MCF 10A (cell line): ENCODE data around the gene NCBP1. TPM values are rescaled to one million over a fixed set of nuclear protein-coding genes. Genes with fewer than 3 reads are reported as not detected.

Source experiments
- BruUV-seq: library from RNA; stranded (reverse); fragments of 400-500 nt; replicated peaks from 2 replicates; lab custom pipeline; 2021; lab: Mats Ljungman, UMichigan
- CTCF ChIA-PET: fragments of 300-600 bp; sonication (Branson Sonifier 250); formaldehyde crosslinking; extraction: SDS; loops from one replicate; lab custom pipeline; 2021; ENCODE audit warnings: antibody characterized with exemption, inconsistent platforms; lab: Yijun Ruan, JAX
- POLR2A ChIA-PET: fragments of 300-600, 350-650 bp; sonication (Branson Sonifier 250); formaldehyde crosslinking; extraction: SDS; loops from one replicate; lab custom pipeline; 2020; ENCODE audit warnings: antibody characterized with exemption, inconsistent platforms; lab: Yijun Ruan, JAX
- DNase-seq: peaks from one replicate; pipeline ENCODE4 v3.0.0-alpha.2; 2018; ENCODE audit not compliant: unreplicated experiment
- H3K27ac Mint-ChIP-seq: one replicate; pipeline ENCODE4 v1.8.0; 2022; ENCODE audit warnings: mild to moderate bottlenecking, low read depth, mixed read lengths; ENCODE audit not compliant: unreplicated experiment
- H3K27me3 Mint-ChIP-seq: one replicate; pipeline ENCODE4 v1.8.0; 2022; ENCODE audit warnings: mixed read lengths; ENCODE audit not compliant: insufficient read depth, unreplicated experiment
- H3K36me3 Mint-ChIP-seq: one replicate; pipeline ENCODE4 v1.8.0; 2022; ENCODE audit warnings: mild to moderate bottlenecking, moderate library complexity, mixed read lengths; ENCODE audit not compliant: insufficient read depth, unreplicated experiment
- H3K4me1 Mint-ChIP-seq: one replicate; pipeline ENCODE4 v1.8.0; 2022; ENCODE audit warnings: mixed read lengths; ENCODE audit not compliant: insufficient read depth, unreplicated experiment
- H3K4me3 Mint-ChIP-seq: one replicate; pipeline ENCODE4 v1.8.0; 2022; ENCODE audit warnings: mild to moderate bottlenecking, moderate library complexity, mixed read lengths; ENCODE audit not compliant: unreplicated experiment
- H3K9me3 Mint-ChIP-seq: one replicate; pipeline ENCODE4 v1.8.0; 2022; ENCODE audit warnings: mixed read lengths; ENCODE audit not compliant: unreplicated experiment
- CTCF ChIP-seq: fragments of 200-600 bp; IDR thresholded peaks from one replicate; pipeline ENCODE4 v1.8.0; 2022; ENCODE audit warnings: antibody characterized with exemption, mild to moderate bottlenecking; ENCODE audit not compliant: unreplicated experiment
- intact Hi-C: fragments of 100-400 bp; cut with micrococcal nuclease; formaldehyde crosslinking; loops from 2 replicates; pipeline ENCODE4 v1.14.1; 2022
- total RNA-seq: library from RNA; stranded (reverse); gene quantifications from 2 replicates; pipeline ENCODE4 v1.2.3, GENCODE V29; 2022

NCBP1 gene
- total RNA-seq, 1 experiment from 2014 or later: 38.7 TPM

GRCh38 chr9:97629156-97629555 lies 4.5 kb upstream of the NCBP1 start:
- ChIA-PET CTCF (interaction anchor here (0.6 to 1.4 kb wide), 3 partner anchors 13 to 175 kb away, joined by 3 to 5 read pairs (median 3); no protein-coding TSS in a partner anchor), POLR2A (interaction anchor here (0.6 to 0.9 kb wide), 3 partner anchors 11 to 628 kb away, joined by 3 to 4 read pairs (median 4); no protein-coding TSS in a partner anchor)
- intact Hi-C loops: no loop called here
- H3K27me3 Mint-ChIP-seq: no peaks in the 10 kb centered on the region
- no peak for TF ChIP-seq CTCF
- no peak for DNase-seq
- no peak overlapping the region for H3K27ac Mint-ChIP-seq
- no peak overlapping the region for H3K4me3 Mint-ChIP-seq
- H3K4me1 Mint-ChIP-seq: peaks cover 15% of the 10 kb centered on the region
- BruUV-seq: no TSS peak
- H3K36me3 Mint-ChIP-seq: peaks cover 5% of the 10 kb centered on the region
- H3K9me3 Mint-ChIP-seq: no peaks in the 10 kb centered on the region

GRCh38 chr9:97630591-97630990 lies 3.0 kb upstream of the NCBP1 start:
- Mint-ChIP-seq H3K36me3 (peaks cover 5% of the 10 kb centered on the region), H3K9me3 (no peaks in the 10 kb centered on the region), H3K27me3 (no peaks in the 10 kb centered on the region), H3K27ac (no peak overlapping the region), H3K4me1 (peaks cover 20% of the 10 kb centered on the region), H3K4me3 (no peak overlapping the region)
- intact Hi-C loops: loop anchor here (5.0 kb wide), 1 partner anchor 272 kb away; no protein-coding TSS in a partner anchor
- DNase-seq: no peak
- no TSS peak for BruUV-seq
- TF ChIP-seq CTCF: no peak
- ChIA-PET CTCF (interaction anchor here (0.7 to 3.4 kb wide), 3 partner anchors 15 to 163 kb away, joined by 3 to 27 read pairs (median 13); no protein-coding TSS in a partner anchor), POLR2A (interaction anchor here (0.5 to 1.1 kb wide), 3 partner anchors 9 to 1123 kb away, joined by 3 to 5 read pairs (median 3); no protein-coding TSS in a partner anchor)

GRCh38 chr9:97632248-97632984 lies 1.2 kb upstream of the NCBP1 start:
- intact Hi-C loops: loop anchor here (5.0 kb wide), 1 partner anchor 270 kb away; no protein-coding TSS in a partner anchor
- TF ChIP-seq CTCF: no peak
- Mint-ChIP-seq H3K4me1 (peaks cover 29% of the 10 kb centered on the region), H3K27ac (peak overlapping the region; percentile 99), H3K9me3 (no peaks in the 10 kb centered on the region), H3K27me3 (no peaks in the 10 kb centered on the region), H3K4me3 (peak overlapping the region; percentile 83), H3K36me3 (peaks cover 4% of the 10 kb centered on the region)
- ChIA-PET CTCF (interaction anchor here (0.7 to 3.4 kb wide), 8 partner anchors 8 to 221 kb away, joined by 3 to 27 read pairs (median 4); no protein-coding TSS in a partner anchor), POLR2A (interaction anchor here (0.6 to 3.9 kb wide), 33 partner anchors 10 to 1484 kb away, joined by 3 to 47 read pairs (median 4); partner anchors contain the start of genes ANP32B, NANS, TDRD7 and TMOD1)
- BruUV-seq: TSS peak; percentile 89
- DNase-seq: no peak
